SK-N-SH (cell line): ENCODE measurements around the gene C2CD3. TPM values are rescaled to one million over a fixed set of nuclear protein-coding genes. Genes with fewer than 3 reads are reported as not detected.

Experiments used
- CTCF ChIA-PET: fragments of 300-600, 350-600 bp; formaldehyde crosslinking; extraction: SDS; loops from one replicate; lab custom pipeline; 2021; lab: Yijun Ruan, JAX
- POLR2A ChIA-PET: fragments of 350-600 bp; sonication (Branson Sonifier 250); formaldehyde crosslinking; extraction: SDS; loops from one replicate; lab custom pipeline; 2020; ENCODE audit warnings: antibody characterized with exemption, inconsistent platforms; lab: Yijun Ruan, JAX
- DNase-seq: peaks from one replicate; pipeline ENCODE4 v3.0.0; 2012
- H2AFZ ChIP-seq: fragments of 200-600 bp; sonication (generic); 2 replicates; pipeline ENCODE4 v1.8.1; 2016; ENCODE audit warnings: antibody characterized with exemption, mild to moderate bottlenecking, low read depth
- H3F3A ChIP-seq: fragments of 200-600 bp; sonication (generic); replicated peaks from 2 replicates; pipeline ENCODE3; 2016; ENCODE audit warnings: antibody characterized with exemption, mild to moderate bottlenecking; ENCODE audit not compliant: insufficient read depth
- H3K27ac ChIP-seq, 2 experiments: fragments of 200-500 bp in 1 of 2; fragments of 200-600 bp in 1 of 2; sonication (Bioruptor generic) in 1 of 2; sonication (generic), shearing (Covaris generic) in 1 of 2; 2 replicates each; pipeline versions ENCODE4 v1.5.1 to v1.6.1; 2014 to 2016; ENCODE audit warnings: low read depth in 2 of 2, inconsistent platforms in 1 of 2, low read length in 1 of 2, mild to moderate bottlenecking in 1 of 2, mixed read lengths in 1 of 2
- H3K27me3 ChIP-seq: fragments of 200-600 bp; sonication (generic), shearing (Covaris generic); 2 replicates; pipeline ENCODE4 v1.6.1; 2016; ENCODE audit warnings: mixed run types; ENCODE audit not compliant: insufficient read depth
- H3K36me3 ChIP-seq, 2 experiments: fragments of 200-500 bp in 1 of 2; fragments of 200-600 bp in 1 of 2; sonication (Bioruptor generic) in 1 of 2; sonication (generic) in 1 of 2; replicated peaks in 1 of 2; 2 replicates each; pipeline versions ENCODE3 to v1.5.1; 2014 to 2016; ENCODE audit warnings: low read length in 1 of 2, mild to moderate bottlenecking in 1 of 2; ENCODE audit not compliant: insufficient read depth in 2 of 2, control insufficient read depth in 1 of 2
- H3K4me1 ChIP-seq, 2 experiments: fragments of 200-500 bp in 1 of 2; fragments of 200-600 bp in 1 of 2; sonication (Bioruptor generic) in 1 of 2; sonication (generic), shearing (Covaris generic) in 1 of 2; 2 replicates each; pipeline versions ENCODE4 v1.5.1 to v1.6.1; 2014 to 2016; ENCODE audit warnings: low read depth in 1 of 2, low read length in 1 of 2, mixed run types in 1 of 2; ENCODE audit not compliant: insufficient read depth in 2 of 2, control insufficient read depth in 1 of 2
- H3K4me2 ChIP-seq: fragments of 200-600 bp; sonication (generic), shearing (Covaris generic); 2 replicates; pipeline ENCODE4 v1.6.1; 2017; ENCODE audit warnings: mixed run types
- H3K4me3 ChIP-seq, 2 experiments: fragments of 200-500 bp in 1 of 2; fragments of 200-600 bp in 1 of 2; sonication (Bioruptor generic) in 1 of 2; sonication (generic), shearing (Covaris generic) in 1 of 2; 2 replicates each; pipeline versions ENCODE4 v1.5.1 to v1.8.1; 2014 to 2016; ENCODE audit warnings: low read depth in 2 of 2, inconsistent platforms in 1 of 2, low read length in 1 of 2, mild to moderate bottlenecking in 1 of 2, mixed read lengths in 1 of 2, moderate library complexity in 1 of 2
- H3K79me2 ChIP-seq: fragments of 200-600 bp; sonication (generic); 2 replicates; pipeline ENCODE4 v1.8.1; 2017; ENCODE audit warnings: mild to moderate bottlenecking; ENCODE audit not compliant: insufficient read depth
- H3K9ac ChIP-seq: fragments of 200-600 bp; sonication (generic); 2 replicates; pipeline ENCODE4 v1.6.1; 2017; ENCODE audit warnings: mixed run types
- H3K9me2 ChIP-seq: fragments of 200-600 bp; sonication (generic); 2 replicates; pipeline ENCODE4 v1.6.1; 2017; ENCODE audit warnings: mixed run types
- H3K9me3 ChIP-seq: fragments of 200-600 bp; sonication (generic); 2 replicates; pipeline ENCODE4 v1.6.1; 2017; ENCODE audit warnings: mixed run types, mild to moderate bottlenecking, moderate library complexity
- H4K20me1 ChIP-seq: fragments of 200-600 bp; sonication (generic); 2 replicates; pipeline ENCODE4 v1.6.1; 2017; ENCODE audit warnings: mild to moderate bottlenecking, mixed run types; ENCODE audit not compliant: insufficient read depth
- CHD2 ChIP-seq: fragments of 150-350 bp; IDR thresholded peaks from 2 replicates; pipeline ENCODE4 v1.6.1; 2018; ENCODE audit warnings: low read length; ENCODE audit not compliant: partially characterized antibody
- EP300 ChIP-seq, 2 experiments: IDR thresholded peaks; 2 replicates each; pipeline versions ENCODE4 v1.4.0 to v1.6.1; 2012; ENCODE audit warnings: borderline replicate concordance in 1 of 2, low read depth in 1 of 2, low read length in 1 of 2
- EZH2phosphoT487 ChIP-seq: fragments of 200-600 bp; sonication (generic); IDR thresholded peaks from 2 replicates; pipeline ENCODE4 v1.6.1; 2017; ENCODE audit warnings: low read depth, mixed run types, mild to moderate bottlenecking, antibody characterized with exemption, moderate library complexity, borderline replicate concordance
- FOXM1 ChIP-seq: IDR thresholded peaks from 2 replicates; pipeline ENCODE4 v1.4.0; 2012; ENCODE audit warnings: low read depth, mild to moderate bottlenecking
- MEF2A ChIP-seq: IDR thresholded peaks from 2 replicates; pipeline ENCODE4 v1.4.0; 2012; ENCODE audit warnings: low read depth, borderline replicate concordance
- RCOR1 ChIP-seq: fragments of 150-350 bp; IDR thresholded peaks from 2 replicates; pipeline ENCODE4 v1.6.1; 2017; ENCODE audit warnings: antibody characterized with exemption, low read length
- RFX5 ChIP-seq: IDR thresholded peaks from 2 replicates; pipeline ENCODE4 v1.6.1; 2012; ENCODE audit warnings: mild to moderate bottlenecking, improper control_type of control experiment, low read length
- RXRA ChIP-seq: IDR thresholded peaks from 2 replicates; pipeline ENCODE4 v1.4.0; 2012; ENCODE audit warnings: low read depth, mild to moderate bottlenecking, borderline replicate concordance
- SIN3A ChIP-seq: IDR thresholded peaks from 2 replicates; pipeline ENCODE4 v1.6.1; 2012; ENCODE audit warnings: low read depth, mild to moderate bottlenecking, low read length, moderate library complexity, borderline replicate concordance
- TAF1 ChIP-seq: IDR thresholded peaks from 2 replicates; pipeline ENCODE4 v1.6.1; 2012; ENCODE audit warnings: low read depth, mild to moderate bottlenecking, low read length, moderate library complexity, borderline replicate concordance
- TEAD4 ChIP-seq: IDR thresholded peaks from 2 replicates; pipeline ENCODE4 v1.4.0; 2012; ENCODE audit warnings: mild to moderate bottlenecking, borderline replicate concordance; ENCODE audit not compliant: insufficient read depth
- WGBS: methylation state at CpG from one replicate; pipeline ENCODE4 v1.1.6; 2017; ENCODE audit warnings: low lambda C conversion rate; 5-methylcytosine and 5-hydroxymethylcytosine counted together
- polyA plus RNA-seq, 3 experiments: library from polyadenylated mRNA; depleted of rRNA; stranded (reverse); fragments of >200 nt; gene quantifications; 2 replicates each; pipeline ENCODE4 v1.2.3, GENCODE V29; 2012
- TF ChIP-seq, protein P1 (sequence below): IDR thresholded peaks from 2 replicates; pipeline ENCODE4 v1.6.1; 2012; ENCODE audit warnings: mild to moderate bottlenecking, low read depth, low read length, moderate library complexity
- TF ChIP-seq, protein P2 (sequence below): IDR thresholded peaks from 2 replicates; pipeline ENCODE4 v1.4.0; 2012; ENCODE audit warnings: low read depth, borderline replicate concordance
- TF ChIP-seq, protein P3 (sequence below): fragments of 150-350 bp; IDR thresholded peaks from 2 replicates; pipeline ENCODE4 v1.6.1; 2016; ENCODE audit warnings: mild to moderate bottlenecking, low read depth, low read length

Gene C2CD3
- polyA plus RNA-seq, 1 of the 3 experiments (the other 2 are of a cell fraction), result 7.0 TPM

DNA sequence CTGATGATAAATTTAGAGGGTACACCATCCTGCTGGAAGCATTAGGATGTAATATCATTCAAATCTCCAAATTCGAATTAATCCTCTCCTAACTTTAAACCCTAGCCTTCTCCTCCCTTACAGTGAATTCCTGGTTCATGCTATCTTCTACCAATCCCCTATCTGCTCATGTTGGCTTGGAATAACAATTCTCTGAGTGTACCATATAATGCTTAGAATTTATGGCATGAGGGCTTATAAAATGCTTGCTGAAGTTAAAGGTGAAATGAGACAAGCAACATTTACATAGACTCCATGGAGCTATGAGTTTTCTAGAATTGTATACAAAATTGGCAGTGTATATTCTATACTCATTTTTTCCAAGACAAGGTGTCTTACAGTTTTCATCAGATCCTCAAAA, 79.3 kb downstream of the C2CD3 start:
- ChIA-PET CTCF (interaction anchor here (1.3 kb wide), 1 partner anchor 128 kb away, joined by 3 read pairs; no protein-coding TSS in a partner anchor), POLR2A (no interaction called here)
- Histone ChIP-seq H3K4me3 (no peak overlapping the region), H4K20me1 (no peaks in the 10 kb centered on the region), H3K27ac (no peak overlapping the region), H3K27me3 (no peaks in the 10 kb centered on the region), H3K36me3 (peaks cover 37 to 88% of the 10 kb centered on the region in 2 experiments), H3K4me2 (no peak overlapping the region), H3K4me1 (no peaks in the 10 kb centered on the region; a peak in 1 of 4 replicates), H3F3A (no peaks in the 10 kb centered on the region), H3K9me3 (no peaks in the 10 kb centered on the region), H3K9ac (no peak overlapping the region), H3K79me2 (no peaks in the 10 kb centered on the region), H3K9me2 (no peaks in the 10 kb centered on the region), H2AFZ (no peak overlapping the region)
- DNase-seq, result no peak
- TF ChIP-seq TAF1 (no peak), MEF2A (no peak), EZH2phosphoT487 (no peak), EP300 (IDR thresholded peaks at IDR 0.05; ENCODE audit: borderline replicate concordance in 1 of 2, low read depth in 1 of 2, low read length in 1 of 2) (no peak), RXRA (no peak), TEAD4 (no peak), SIN3A (no peak), RFX5 (no peak), CHD2 (no peak), RCOR1 (no peak), FOXM1 (no peak)
- TF ChIP-seq, protein P1, sequence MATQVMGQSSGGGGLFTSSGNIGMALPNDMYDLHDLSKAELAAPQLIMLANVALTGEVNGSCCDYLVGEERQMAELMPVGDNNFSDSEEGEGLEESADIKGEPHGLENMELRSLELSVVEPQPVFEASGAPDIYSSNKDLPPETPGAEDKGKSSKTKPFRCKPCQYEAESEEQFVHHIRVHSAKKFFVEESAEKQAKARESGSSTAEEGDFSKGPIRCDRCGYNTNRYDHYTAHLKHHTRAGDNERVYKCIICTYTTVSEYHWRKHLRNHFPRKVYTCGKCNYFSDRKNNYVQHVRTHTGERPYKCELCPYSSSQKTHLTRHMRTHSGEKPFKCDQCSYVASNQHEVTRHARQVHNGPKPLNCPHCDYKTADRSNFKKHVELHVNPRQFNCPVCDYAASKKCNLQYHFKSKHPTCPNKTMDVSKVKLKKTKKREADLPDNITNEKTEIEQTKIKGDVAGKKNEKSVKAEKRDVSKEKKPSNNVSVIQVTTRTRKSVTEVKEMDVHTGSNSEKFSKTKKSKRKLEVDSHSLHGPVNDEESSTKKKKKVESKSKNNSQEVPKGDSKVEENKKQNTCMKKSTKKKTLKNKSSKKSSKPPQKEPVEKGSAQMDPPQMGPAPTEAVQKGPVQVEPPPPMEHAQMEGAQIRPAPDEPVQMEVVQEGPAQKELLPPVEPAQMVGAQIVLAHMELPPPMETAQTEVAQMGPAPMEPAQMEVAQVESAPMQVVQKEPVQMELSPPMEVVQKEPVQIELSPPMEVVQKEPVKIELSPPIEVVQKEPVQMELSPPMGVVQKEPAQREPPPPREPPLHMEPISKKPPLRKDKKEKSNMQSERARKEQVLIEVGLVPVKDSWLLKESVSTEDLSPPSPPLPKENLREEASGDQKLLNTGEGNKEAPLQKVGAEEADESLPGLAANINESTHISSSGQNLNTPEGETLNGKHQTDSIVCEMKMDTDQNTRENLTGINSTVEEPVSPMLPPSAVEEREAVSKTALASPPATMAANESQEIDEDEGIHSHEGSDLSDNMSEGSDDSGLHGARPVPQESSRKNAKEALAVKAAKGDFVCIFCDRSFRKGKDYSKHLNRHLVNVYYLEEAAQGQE, result no peak
- TF ChIP-seq, protein P2, sequence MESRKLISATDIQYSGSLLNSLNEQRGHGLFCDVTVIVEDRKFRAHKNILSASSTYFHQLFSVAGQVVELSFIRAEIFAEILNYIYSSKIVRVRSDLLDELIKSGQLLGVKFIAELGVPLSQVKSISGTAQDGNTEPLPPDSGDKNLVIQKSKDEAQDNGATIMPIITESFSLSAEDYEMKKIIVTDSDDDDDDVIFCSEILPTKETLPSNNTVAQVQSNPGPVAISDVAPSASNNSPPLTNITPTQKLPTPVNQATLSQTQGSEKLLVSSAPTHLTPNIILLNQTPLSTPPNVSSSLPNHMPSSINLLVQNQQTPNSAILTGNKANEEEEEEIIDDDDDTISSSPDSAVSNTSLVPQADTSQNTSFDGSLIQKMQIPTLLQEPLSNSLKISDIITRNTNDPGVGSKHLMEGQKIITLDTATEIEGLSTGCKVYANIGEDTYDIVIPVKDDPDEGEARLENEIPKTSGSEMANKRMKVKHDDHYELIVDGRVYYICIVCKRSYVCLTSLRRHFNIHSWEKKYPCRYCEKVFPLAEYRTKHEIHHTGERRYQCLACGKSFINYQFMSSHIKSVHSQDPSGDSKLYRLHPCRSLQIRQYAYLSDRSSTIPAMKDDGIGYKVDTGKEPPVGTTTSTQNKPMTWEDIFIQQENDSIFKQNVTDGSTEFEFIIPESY, result no peak
- TF ChIP-seq, protein P3, sequence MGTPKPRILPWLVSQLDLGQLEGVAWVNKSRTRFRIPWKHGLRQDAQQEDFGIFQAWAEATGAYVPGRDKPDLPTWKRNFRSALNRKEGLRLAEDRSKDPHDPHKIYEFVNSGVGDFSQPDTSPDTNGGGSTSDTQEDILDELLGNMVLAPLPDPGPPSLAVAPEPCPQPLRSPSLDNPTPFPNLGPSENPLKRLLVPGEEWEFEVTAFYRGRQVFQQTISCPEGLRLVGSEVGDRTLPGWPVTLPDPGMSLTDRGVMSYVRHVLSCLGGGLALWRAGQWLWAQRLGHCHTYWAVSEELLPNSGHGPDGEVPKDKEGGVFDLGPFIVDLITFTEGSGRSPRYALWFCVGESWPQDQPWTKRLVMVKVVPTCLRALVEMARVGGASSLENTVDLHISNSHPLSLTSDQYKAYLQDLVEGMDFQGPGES, result no peak
- whole genome bisulfite sequencing, result 67% methylated on average over 1 of the region's 1 CpG
